Esophagus muscularis mucosa (tissue), 4 donors: ENCODE measurements around the gene MTHFS. TPM values are rescaled to one million over a fixed set of nuclear protein-coding genes. Genes with fewer than 3 reads are reported as not detected.
"Not testable (repeated sequence)": the region's sequence is repeated elsewhere in the genome, so short reads cannot be mapped to it uniquely, and the experiment has no call there.

ENCODE experiments used
- DNase-seq: peaks from one replicate; pipeline ENCODE4 v3.0.0-alpha.2; 2017; ENCODE audit errors: extremely low spot score
- H3K27ac ChIP-seq, 4 donors: fragments of 200-600 bp; sonication (generic); replicated peaks in 1 of 4; 1 replicate in 3 of 4; 2 replicates in 1 of 4; pipeline ENCODE4 v1.5.1; 2016 to 2019; ENCODE audit warnings: mild to moderate bottlenecking in 1 of 4
- H3K27me3 ChIP-seq, 4 donors: fragments of 200-600 bp; sonication (generic); one replicate each; pipeline versions ENCODE4 v1.5.1 to v1.6.0; 2016 to 2019
- H3K36me3 ChIP-seq, 4 donors: fragments of 200-600 bp; sonication (generic); one replicate each; pipeline ENCODE4 v1.5.1; 2016 to 2019
- H3K4me1 ChIP-seq, 4 donors: fragments of 200-600 bp; sonication (generic); one replicate each; pipeline ENCODE4 v1.5.1; 2016 to 2019
- H3K4me3 ChIP-seq, 4 donors: fragments of 200-600 bp; sonication (generic); 1 replicate in 2 of 4; 2 replicates in 2 of 4; pipeline ENCODE4 v1.5.1; 2016 to 2019; ENCODE audit warnings: mild to moderate bottlenecking in 4 of 4, moderate library complexity in 1 of 4
- H3K9me3 ChIP-seq, 4 donors: fragments of 200-600 bp; sonication (generic); 1 replicate in 3 of 4; 2 replicates in 1 of 4; pipeline ENCODE4 v1.5.1; 2016 to 2019
- EP300 ChIP-seq: sonication (generic); formaldehyde crosslinking; IDR thresholded peaks from one replicate; pipeline ENCODE4 v1.6.1; 2017; ENCODE audit warnings: antibody characterized with exemption
- POLR2A ChIP-seq: fragments of 450-650 bp; IDR thresholded peaks from one replicate; pipeline ENCODE4 v1.6.1; 2017; ENCODE audit warnings: antibody characterized with exemption, moderate library complexity, mild to moderate bottlenecking, low read depth
- POLR2AphosphoS5 ChIP-seq, 2 donors: sonication (generic); formaldehyde crosslinking; IDR thresholded peaks; one replicate each; pipeline ENCODE4 v1.6.1; 2017; ENCODE audit warnings: antibody characterized with exemption in 2 of 2
- WGBS: methylation state at CpG from one replicate; pipeline ENCODE4 v1.1.5; 2018; 5-methylcytosine and 5-hydroxymethylcytosine counted together
- intact Hi-C: fragments of 100-400 bp; cut with DNase I; formaldehyde crosslinking; loops from one replicate; pipeline ENCODE4 v1.15.1; 2023
- total RNA-seq, 4 donors: library from RNA; depleted of rRNA; stranded (reverse); fragments of >200 nt; gene quantifications; one replicate each; pipeline versions ENCODE4 v1.1.0 to v1.2.1, GENCODE V29; 2016
- TF ChIP-seq, protein P1 (sequence below), 3 experiments: fragments of 200-600 bp in 2 of 3; fragments of 450-650 bp in 1 of 3; sonication (generic) in 2 of 3; IDR thresholded peaks; one replicate each; pipeline ENCODE4 v1.5.1; 2017 to 2019; ENCODE audit warnings: antibody characterized with exemption in 3 of 3, mild to moderate bottlenecking in 2 of 3, moderate library complexity in 1 of 3

The MTHFS gene
- total RNA-seq, 4 donors from 2014 or later = 8.8 to 21.2 (median 13.1) TPM

- Histone ChIP-seq H3K36me3 (peaks cover 0 to 25% (median 11%) of the 10 kb centered on the region in 4 donors), H3K27ac (no peak overlapping the region), H3K4me1 (no peaks in the 10 kb centered on the region), H3K27me3 (no peaks in the 10 kb centered on the region), H3K9me3 (peaks cover 0 to 72% (median 66%) of the 10 kb centered on the region in 4 donors), H3K4me3 (no peak overlapping the region)
- TF ChIP-seq POLR2A = no peak
- TF ChIP-seq, protein P1, sequence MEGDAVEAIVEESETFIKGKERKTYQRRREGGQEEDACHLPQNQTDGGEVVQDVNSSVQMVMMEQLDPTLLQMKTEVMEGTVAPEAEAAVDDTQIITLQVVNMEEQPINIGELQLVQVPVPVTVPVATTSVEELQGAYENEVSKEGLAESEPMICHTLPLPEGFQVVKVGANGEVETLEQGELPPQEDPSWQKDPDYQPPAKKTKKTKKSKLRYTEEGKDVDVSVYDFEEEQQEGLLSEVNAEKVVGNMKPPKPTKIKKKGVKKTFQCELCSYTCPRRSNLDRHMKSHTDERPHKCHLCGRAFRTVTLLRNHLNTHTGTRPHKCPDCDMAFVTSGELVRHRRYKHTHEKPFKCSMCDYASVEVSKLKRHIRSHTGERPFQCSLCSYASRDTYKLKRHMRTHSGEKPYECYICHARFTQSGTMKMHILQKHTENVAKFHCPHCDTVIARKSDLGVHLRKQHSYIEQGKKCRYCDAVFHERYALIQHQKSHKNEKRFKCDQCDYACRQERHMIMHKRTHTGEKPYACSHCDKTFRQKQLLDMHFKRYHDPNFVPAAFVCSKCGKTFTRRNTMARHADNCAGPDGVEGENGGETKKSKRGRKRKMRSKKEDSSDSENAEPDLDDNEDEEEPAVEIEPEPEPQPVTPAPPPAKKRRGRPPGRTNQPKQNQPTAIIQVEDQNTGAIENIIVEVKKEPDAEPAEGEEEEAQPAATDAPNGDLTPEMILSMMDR (IDR thresholded peaks at IDR 0.05) = no peak
- TF ChIP-seq EP300 = no peak
- no peak for TF ChIP-seq POLR2AphosphoS5 (IDR thresholded peaks at IDR 0.05)
- DNase-seq = no peak
- intact Hi-C loops = no loop called here
- 84% methylated on average over 3 of the region's 3 CpGs for WGBS
Measured at GRCh38 chr15:79916502-79917132, 19.8 kb upstream of the MTHFS start.

GRCh38 chr15:79915776-79916501, 19.1 kb upstream of the MTHFS start:
- 94% methylated on average over 3 of the region's 3 CpGs for WGBS
- Histone ChIP-seq H3K36me3 (peaks cover 0 to 19% (median 9%) of the 10 kb centered on the region in 4 donors), H3K9me3 (peaks cover 0 to 65% (median 62%) of the 10 kb centered on the region in 4 donors)
- H3K4me3 ChIP-seq, H3K27me3 ChIP-seq, H3K27ac ChIP-seq, DNase-seq, intact Hi-C loops, H3K4me1 ChIP-seq: not testable (repeated sequence)

DNA sequence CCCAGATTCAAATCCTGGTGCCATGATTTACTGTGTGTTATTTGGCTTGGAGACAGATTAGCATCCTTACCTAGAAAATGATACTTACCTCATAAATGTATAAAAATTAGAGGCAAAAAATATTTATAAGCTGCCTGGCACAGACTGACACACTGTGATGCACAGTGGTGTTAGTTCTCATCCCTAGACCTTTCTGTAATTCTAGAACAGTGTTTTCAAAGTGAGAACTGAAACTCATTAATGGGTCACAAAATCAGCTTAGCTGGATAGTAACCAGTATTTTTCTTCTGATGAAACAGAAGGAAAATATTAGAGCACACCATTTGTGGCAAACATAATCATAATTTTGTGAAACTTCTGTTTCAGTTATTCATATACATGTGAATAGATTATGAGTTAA, 17.9 kb upstream of the MTHFS start:
- no peak overlapping the region for H3K4me3 ChIP-seq
- no peak overlapping the region for H3K27ac ChIP-seq
- no peaks in the 10 kb centered on the region for H3K27me3 ChIP-seq
- intact Hi-C loops = no loop called here
- TF ChIP-seq POLR2A (no peak), POLR2AphosphoS5 (IDR thresholded peaks at IDR 0.05) (no peak), EP300 (no peak)
- TF ChIP-seq, protein P1 (IDR thresholded peaks at IDR 0.05) = no peak
- peaks cover 0 to 53% (median 50%) of the 10 kb centered on the region in 4 donors for H3K9me3 ChIP-seq
- peaks cover 0 to 10% (median 6%) of the 10 kb centered on the region in 4 donors for H3K36me3 ChIP-seq
- no peak for DNase-seq
- H3K4me1 ChIP-seq = no peaks in the 10 kb centered on the region

- H3K27me3 ChIP-seq, H3K4me1 ChIP-seq, H3K9me3 ChIP-seq, H3K4me3 ChIP-seq, intact Hi-C loops, DNase-seq, H3K27ac ChIP-seq, H3K36me3 ChIP-seq: not testable (repeated sequence)
- 84% methylated on average over 4 of the region's 4 CpGs for WGBS
Measured at GRCh38 chr15:79909556-79910335, 12.9 kb upstream of the MTHFS start.

- H3K4me3 ChIP-seq = no peak overlapping the region
Measured at GRCh38 chr15:79904271-79904670, 7.5 kb upstream of the MTHFS start.

More at GRCh38 chr15:79904271-79904670, 7.5 kb upstream of the MTHFS start:
- no peaks in the 10 kb centered on the region for H3K36me3 ChIP-seq
- H3K9me3 ChIP-seq = no peaks in the 10 kb centered on the region
- H3K4me1 ChIP-seq = no peaks in the 10 kb centered on the region
- H3K27me3 ChIP-seq = no peaks in the 10 kb centered on the region
- intact Hi-C loops = no loop called here
- WGBS = 79% methylated on average over 4 of the region's 4 CpGs
- TF ChIP-seq EP300 (no peak), POLR2A (no peak), POLR2AphosphoS5 (IDR thresholded peaks at IDR 0.05) (no peak)
- TF ChIP-seq, protein P1 (IDR thresholded peaks at IDR 0.05) = no peak
- DNase-seq = no peak
- no peak overlapping the region for H3K27ac ChIP-seq
